ENCODE results near the gene CIZ1. TPM values are rescaled to one million over a fixed set of nuclear protein-coding genes. Genes with fewer than 3 reads are reported as not detected.

Gene CIZ1
- total and polyA plus RNA-seq, 2 donors from 2014 or later = 48.1 to 89.9 TPM

DNA sequence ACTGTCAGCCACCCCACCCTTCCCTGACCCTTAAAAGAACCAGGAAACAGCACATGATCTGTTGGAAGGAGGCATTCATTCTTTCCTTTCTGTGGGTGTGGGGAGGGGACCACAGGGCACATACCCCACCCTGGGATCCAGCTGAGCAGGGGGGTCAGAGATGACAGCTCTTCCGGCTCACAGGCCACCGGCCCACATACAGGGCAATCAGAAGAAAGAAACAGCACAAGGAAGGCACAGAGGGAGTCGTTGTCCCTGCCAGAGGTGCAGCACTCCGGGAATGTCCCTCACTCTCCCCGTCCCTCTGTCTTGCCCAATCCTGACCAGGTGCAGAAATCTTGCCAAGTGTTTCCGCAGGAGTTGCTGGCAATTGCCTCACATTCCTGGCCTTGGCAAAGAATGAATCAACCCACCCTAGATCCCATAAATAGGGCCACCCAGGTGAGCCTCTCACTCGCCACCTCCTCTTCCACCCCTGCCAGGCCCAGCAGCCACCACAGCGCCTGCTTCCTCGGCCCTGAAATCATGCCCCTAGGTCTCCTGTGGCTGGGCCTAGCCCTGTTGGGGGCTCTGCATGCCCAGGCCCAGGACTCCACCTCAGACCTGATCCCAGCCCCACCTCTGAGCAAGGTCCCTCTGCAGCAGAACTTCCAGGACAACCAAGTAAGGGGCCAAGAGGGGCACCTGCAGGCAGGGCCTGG is 42.2 kb downstream of the CIZ1 start, which contains the start of gene LCN2:
Gene LCN2 (plus strand): TSS at position 453 of the 701 bp plus-strand sequence. CDS start 73 bp downstream, at position 526.
- peak in 1 of 5 donors; percentile 89 for DNase-seq
- TF ChIP-seq, protein P1, sequence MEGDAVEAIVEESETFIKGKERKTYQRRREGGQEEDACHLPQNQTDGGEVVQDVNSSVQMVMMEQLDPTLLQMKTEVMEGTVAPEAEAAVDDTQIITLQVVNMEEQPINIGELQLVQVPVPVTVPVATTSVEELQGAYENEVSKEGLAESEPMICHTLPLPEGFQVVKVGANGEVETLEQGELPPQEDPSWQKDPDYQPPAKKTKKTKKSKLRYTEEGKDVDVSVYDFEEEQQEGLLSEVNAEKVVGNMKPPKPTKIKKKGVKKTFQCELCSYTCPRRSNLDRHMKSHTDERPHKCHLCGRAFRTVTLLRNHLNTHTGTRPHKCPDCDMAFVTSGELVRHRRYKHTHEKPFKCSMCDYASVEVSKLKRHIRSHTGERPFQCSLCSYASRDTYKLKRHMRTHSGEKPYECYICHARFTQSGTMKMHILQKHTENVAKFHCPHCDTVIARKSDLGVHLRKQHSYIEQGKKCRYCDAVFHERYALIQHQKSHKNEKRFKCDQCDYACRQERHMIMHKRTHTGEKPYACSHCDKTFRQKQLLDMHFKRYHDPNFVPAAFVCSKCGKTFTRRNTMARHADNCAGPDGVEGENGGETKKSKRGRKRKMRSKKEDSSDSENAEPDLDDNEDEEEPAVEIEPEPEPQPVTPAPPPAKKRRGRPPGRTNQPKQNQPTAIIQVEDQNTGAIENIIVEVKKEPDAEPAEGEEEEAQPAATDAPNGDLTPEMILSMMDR (IDR thresholded peaks at IDR 0.05; ENCODE audit: borderline replicate concordance, extremely low read depth, insufficient read depth) = no peak
- Histone ChIP-seq H3K4me1 (ENCODE audit: control insufficient read depth in 2 of 3, insufficient read depth in 2 of 3, low read depth in 1 of 3, low read length in 3 of 3) (peaks cover 0 to 7% (median 6%) of the 10 kb centered on the region in 3 donors), H3K9me3 (ENCODE audit: control insufficient read depth in 2 of 3, insufficient read depth in 1 of 3, low read length in 3 of 3) (no peaks in the 10 kb centered on the region), H3K27ac (ENCODE audit: low read depth in 2 of 2, low read length in 2 of 2) (peak within 1 kb of the TSS; percentile 2 to 23), H3K36me3 (ENCODE audit: control insufficient read depth in 2 of 3, insufficient read depth in 3 of 3, low read length in 3 of 3) (no peaks in the 10 kb centered on the region), H3K4me3 (ENCODE audit: low read length in 3 of 3) (no peak within 1 kb of the TSS), H3K27me3 (ENCODE audit: control insufficient read depth, insufficient read depth, low read length) (no peaks in the 10 kb centered on the region), H3K9ac (ENCODE audit: low read length in 3 of 3) (peak within 1 kb of the TSS in 1 of 3 donors; percentile 5)
- intact Hi-C loops (cut with DNase I) = no loop called here
- no peak for FAIRE-seq

DNA sequence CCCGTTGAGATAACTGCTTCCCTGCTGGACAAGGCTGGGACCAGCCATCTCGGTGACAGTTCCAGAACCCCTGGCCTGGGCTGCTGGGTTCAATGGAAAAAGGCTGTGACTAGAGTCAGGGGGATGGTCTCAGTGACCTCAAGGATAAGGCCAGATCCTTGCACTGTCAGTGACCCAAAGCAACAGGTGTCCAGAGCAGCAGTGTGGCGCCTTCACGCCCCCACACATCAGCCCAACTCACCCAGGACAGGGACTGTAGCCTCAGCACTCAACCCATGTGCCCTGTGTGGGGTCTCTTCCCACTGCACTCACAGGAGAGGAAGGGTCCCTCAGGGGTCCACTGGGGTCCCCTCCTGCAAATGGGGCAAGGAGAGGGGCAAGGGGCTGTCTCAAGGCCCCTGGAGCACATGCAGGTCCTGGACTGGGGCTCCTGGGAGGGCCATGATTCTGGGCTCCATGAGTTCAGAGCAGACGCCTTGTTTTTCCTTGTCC is 42.8 kb downstream of the CIZ1 start:
- no peak for FAIRE-seq
- Histone ChIP-seq H3K27ac (ENCODE audit: low read depth in 2 of 2, low read length in 2 of 2) (no peak overlapping the region), H3K27me3 (ENCODE audit: control insufficient read depth, insufficient read depth, low read length) (no peaks in the 10 kb centered on the region), H3K36me3 (ENCODE audit: control insufficient read depth in 2 of 3, insufficient read depth in 3 of 3, low read length in 3 of 3) (no peaks in the 10 kb centered on the region), H3K9me3 (ENCODE audit: control insufficient read depth in 2 of 3, insufficient read depth in 1 of 3, low read length in 3 of 3) (no peaks in the 10 kb centered on the region), H3K4me3 (ENCODE audit: low read length in 3 of 3) (no peak overlapping the region), H3K9ac (ENCODE audit: low read length in 3 of 3) (no peak overlapping the region), H3K4me1 (ENCODE audit: control insufficient read depth in 2 of 3, insufficient read depth in 2 of 3, low read depth in 1 of 3, low read length in 3 of 3) (peaks cover 0 to 7% (median 6%) of the 10 kb centered on the region in 3 donors)
- intact Hi-C loops (cut with DNase I) = no loop called here
- TF ChIP-seq, protein P1 (IDR thresholded peaks at IDR 0.05; ENCODE audit: borderline replicate concordance, extremely low read depth, insufficient read depth) = no peak
- peak in 1 of 5 donors; percentile 34 for DNase-seq

DNA sequence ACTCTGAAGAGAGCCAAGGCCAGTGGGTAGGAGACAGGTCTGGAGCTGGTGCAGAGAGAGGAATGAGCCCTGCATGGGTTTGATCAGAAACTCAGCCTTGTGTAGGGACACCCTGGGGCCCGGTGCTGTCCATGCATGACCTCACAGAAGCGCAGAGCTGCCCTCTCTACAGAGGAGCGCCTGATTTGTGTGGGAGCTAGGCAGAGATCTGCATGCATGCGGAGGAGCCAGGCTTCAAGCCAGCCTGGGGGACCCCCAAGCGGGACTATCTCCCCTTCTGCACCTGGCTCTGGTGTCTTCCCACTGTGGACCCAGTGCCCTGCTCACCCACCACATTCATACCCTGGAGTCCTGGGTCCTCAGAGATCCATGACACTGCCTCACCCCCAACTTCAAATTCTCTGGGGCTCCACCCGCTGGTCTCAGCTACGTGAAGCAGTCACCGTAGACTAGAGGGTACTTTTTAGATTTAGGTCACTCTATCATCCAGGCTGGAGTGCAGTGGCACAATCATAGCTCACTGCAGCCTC is 44.7 kb downstream of the CIZ1 start:
- intact Hi-C loops (cut with DNase I) = no loop called here
- H3K27ac ChIP-seq (ENCODE audit: low read depth in 2 of 2, low read length in 2 of 2) = no peak overlapping the region

More for the DNA sequence above, 44.7 kb downstream of the CIZ1 start:
- Histone ChIP-seq H3K4me1 (ENCODE audit: control insufficient read depth in 2 of 3, insufficient read depth in 2 of 3, low read depth in 1 of 3, low read length in 3 of 3) (peaks cover 0 to 7% (median 6%) of the 10 kb centered on the region in 3 donors), H3K4me3 (ENCODE audit: low read length in 3 of 3) (no peak overlapping the region), H3K9ac (ENCODE audit: low read length in 3 of 3) (no peak overlapping the region), H3K9me3 (ENCODE audit: control insufficient read depth in 2 of 3, insufficient read depth in 1 of 3, low read length in 3 of 3) (no peaks in the 10 kb centered on the region), H3K27me3 (ENCODE audit: control insufficient read depth, insufficient read depth, low read length) (no peaks in the 10 kb centered on the region), H3K36me3 (ENCODE audit: control insufficient read depth in 2 of 3, insufficient read depth in 3 of 3, low read length in 3 of 3) (no peaks in the 10 kb centered on the region)
- FAIRE-seq (no peak), DNase-seq (peak in 1 of 5 donors; percentile 56)
- TF ChIP-seq, protein P1 (IDR thresholded peaks at IDR 0.05; ENCODE audit: borderline replicate concordance, extremely low read depth, insufficient read depth) = no peak

All from kidney (tissue), 14 donors.